Brain microvascular endothelial cell (primary cell): ENCODE results near the gene MMP14.
A peak's percentile ranks its signal among the peaks of the same experiment; 100 is the strongest.

Experiments used
- DNase-seq: peaks from one replicate; pipeline ENCODE4 v3.0.0-alpha.2; 2020
- H3K27ac ChIP-seq: fragments of 250-450 bp; sonication (Bioruptor Pico); 2 replicates; pipeline ENCODE4 v1.5.1; 2020; ENCODE audit warnings: mild to moderate bottlenecking, moderate library complexity
- H3K27me3 ChIP-seq: fragments of 250-450 bp; sonication (Bioruptor Pico); replicated peaks from 2 replicates; pipeline ENCODE4 v1.5.1; 2020; ENCODE audit warnings: mild to moderate bottlenecking
- H3K36me3 ChIP-seq: fragments of 250-450 bp; sonication (Bioruptor Pico); replicated peaks from 2 replicates; pipeline ENCODE4 v1.5.1; 2020; ENCODE audit warnings: mild to moderate bottlenecking
- H3K4me3 ChIP-seq: 2 replicates; pipeline ENCODE4 v1.5.1; 2011; ENCODE audit warnings: low read depth, mild to moderate bottlenecking, control low read depth, low read length, moderate library complexity
- CTCF ChIP-seq: IDR thresholded peaks from 2 replicates; pipeline ENCODE4 v1.5.1; 2011; ENCODE audit warnings: low read depth, mild to moderate bottlenecking, moderate library complexity, low read length, control low read depth, inconsistent platforms; ENCODE audit errors: missing control alignments
- in situ Hi-C: cut with HindIII; loops from 2 replicates; pipeline ENCODE4 v1.10.0; 2017; ENCODE audit warnings: low sequenced_read_pairs, low pct_ligation_motif_present

The MMP14 gene

GRCh38 chr14:22838631-22839041 lies 2.3 kb downstream of the MMP14 start:
- peak overlapping the region; percentile 89 for H3K27ac ChIP-seq
- in situ Hi-C loops: no loop called here
- no peak for TF ChIP-seq CTCF
- H3K27me3 ChIP-seq: no peaks in the 10 kb centered on the region
- H3K4me3 ChIP-seq: peak overlapping the region; percentile 93
- peak; percentile 65 for DNase-seq
- H3K36me3 ChIP-seq: peaks cover 71% of the 10 kb centered on the region

GRCh38 chr14:22839159-22839779 lies 2.9 kb downstream of the MMP14 start:
- no peak for DNase-seq
- in situ Hi-C loops: no loop called here
- Histone ChIP-seq H3K27me3 (no peaks in the 10 kb centered on the region), H3K36me3 (peaks cover 69% of the 10 kb centered on the region), H3K4me3 (peak overlapping the region; percentile 93), H3K27ac (peak overlapping the region; percentile 89)
- TF ChIP-seq CTCF: no peak

- Histone ChIP-seq H3K27ac (no peak overlapping the region), H3K27me3 (no peaks in the 10 kb centered on the region), H3K4me3 (no peak overlapping the region), H3K36me3 (peaks cover 82% of the 10 kb centered on the region)
- TF ChIP-seq CTCF: no peak
- in situ Hi-C loops: no loop called here
- no peak for DNase-seq
Measured at GRCh38 chr14:22841311-22841710, 4.9 kb downstream of the MMP14 start.

- no peak for DNase-seq
- in situ Hi-C loops: no loop called here
- Histone ChIP-seq H3K36me3 (peaks cover 84% of the 10 kb centered on the region), H3K27me3 (no peaks in the 10 kb centered on the region), H3K27ac (no peak overlapping the region), H3K4me3 (no peak overlapping the region)
- TF ChIP-seq CTCF: no peak
Measured at GRCh38 chr14:22841769-22842168, 5.4 kb downstream of the MMP14 start.

- Histone ChIP-seq H3K36me3 (peaks cover 83% of the 10 kb centered on the region), H3K4me3 (no peak overlapping the region), H3K27me3 (no peaks in the 10 kb centered on the region), H3K27ac (no peak overlapping the region)
- no peak for TF ChIP-seq CTCF
- DNase-seq: no peak
- in situ Hi-C loops: no loop called here
Measured at GRCh38 chr14:22842211-22843122, 6.1 kb downstream of the MMP14 start.
